GM23338 (cell line): ENCODE measurements around the gene SLC45A1. TPM values are rescaled to one million over a fixed set of nuclear protein-coding genes. Genes with fewer than 3 reads are reported as not detected.

Experiments used
- ATAC-seq: fragments of 200-7000 bp; cut with Tn5 transposase; 3 replicates; pipeline ENCODE4 v1.9.1; 2020
- DNase-seq: peaks from one replicate; pipeline ENCODE4 v3.0.0-alpha.2; 2015; ENCODE audit warnings: low spot score
- H2AFZ ChIP-seq: fragments of 200-600 bp; sonication (generic); 2 replicates; pipeline ENCODE4 v1.8.0; 2016; ENCODE audit warnings: antibody characterized with exemption, mild to moderate bottlenecking, moderate library complexity
- H3F3A ChIP-seq: fragments of 200-600 bp; sonication (generic); replicated peaks from 2 replicates; pipeline ENCODE4 v1.8.0; 2017; ENCODE audit warnings: antibody characterized with exemption, mixed run types, low read depth
- H3K27ac ChIP-seq: fragments of 200-600 bp; sonication (generic); 2 replicates; pipeline ENCODE4 v1.6.1; 2016; ENCODE audit warnings: low read depth
- H3K27me3 ChIP-seq: fragments of 200-600 bp; sonication (generic); 2 replicates; pipeline ENCODE4 v1.8.0; 2016; ENCODE audit warnings: mild to moderate bottlenecking, mixed run types, moderate library complexity; ENCODE audit not compliant: insufficient read depth
- H3K36me3 ChIP-seq: fragments of 200-600 bp; sonication (generic); 2 replicates; pipeline ENCODE4 v1.8.0; 2016; ENCODE audit warnings: mild to moderate bottlenecking; ENCODE audit not compliant: insufficient read depth
- H3K4me1 ChIP-seq: fragments of 200-600 bp; sonication (generic); 2 replicates; pipeline ENCODE4 v1.8.0; 2016; ENCODE audit warnings: mild to moderate bottlenecking, moderate library complexity; ENCODE audit not compliant: insufficient read depth
- H3K4me2 ChIP-seq: fragments of 200-600 bp; sonication (generic); 2 replicates; pipeline ENCODE4 v1.7.1; 2017; ENCODE audit warnings: mixed run types
- H3K4me3 ChIP-seq: fragments of 200-600 bp; sonication (generic); 2 replicates; pipeline ENCODE4 v1.6.1; 2016; ENCODE audit warnings: mixed run types
- H3K79me2 ChIP-seq: fragments of 200-600 bp; sonication (generic); replicated peaks from 2 replicates; pipeline ENCODE4 v1.8.0; 2017; ENCODE audit warnings: mild to moderate bottlenecking; ENCODE audit not compliant: insufficient read depth
- H3K9me2 ChIP-seq: fragments of 200-600 bp; sonication (generic); 2 replicates; pipeline ENCODE4 v1.8.0; 2017; ENCODE audit not compliant: insufficient read depth
- H4K20me1 ChIP-seq: fragments of 200-600 bp; sonication (generic); replicated peaks from 2 replicates; pipeline ENCODE4 v1.8.0; 2017; ENCODE audit warnings: mild to moderate bottlenecking; ENCODE audit not compliant: insufficient read depth
- H3K27ac Mint-ChIP-seq: 2 replicates; pipeline ENCODE4 v1.8.0; 2020; ENCODE audit warnings: inconsistent platforms, mild to moderate bottlenecking, moderate library complexity, mixed read lengths
- H3K27me3 Mint-ChIP-seq: 3 replicates; pipeline ENCODE4 v1.8.0; 2022; ENCODE audit warnings: low read depth, mild to moderate bottlenecking, moderate library complexity, mixed read lengths, inconsistent platforms; ENCODE audit not compliant: insufficient read depth, poor library complexity
- H3K36me3 Mint-ChIP-seq: 3 replicates; pipeline ENCODE4 v1.8.0; 2021; ENCODE audit warnings: low read depth, mild to moderate bottlenecking, inconsistent platforms, moderate library complexity, mixed read lengths
- H3K4me1 Mint-ChIP-seq: 3 replicates; pipeline ENCODE4 v1.8.0; 2020; ENCODE audit warnings: mild to moderate bottlenecking, inconsistent platforms, mixed read lengths
- H3K4me3 Mint-ChIP-seq: 3 replicates; pipeline ENCODE4 v1.8.0; 2021; ENCODE audit warnings: moderate library complexity, mild to moderate bottlenecking, inconsistent platforms, mixed read lengths
- H3K9me3 Mint-ChIP-seq: 3 replicates; pipeline ENCODE4 v1.8.0; 2020; ENCODE audit warnings: moderate library complexity, mild to moderate bottlenecking, inconsistent platforms, mixed read lengths
- ETS1 ChIP-seq: IDR thresholded peaks from 2 replicates; pipeline ENCODE4 v1.6.1; 2016; ENCODE audit warnings: antibody characterized with exemption
- EZH2phosphoT487 ChIP-seq: fragments of 200-600 bp; sonication (generic); IDR thresholded peaks from one replicate; pipeline ENCODE4 v1.8.1; 2018; ENCODE audit warnings: antibody characterized with exemption; ENCODE audit not compliant: unreplicated experiment
- ZNF462 ChIP-seq: fragments of 250-450 bp; sonication (Bioruptor Pico); IDR thresholded peaks from 2 replicates; pipeline ENCODE4 v1.5.0; 2020; ENCODE audit warnings: mild to moderate bottlenecking, moderate library complexity
- polyA plus RNA-seq: library from polyadenylated mRNA; unstranded; fragments of >200 nt; fragmentation: Nextera tagmentation; extraction: Ambion mirVana; gene quantifications from 2 replicates; pipeline ENCODE4 v1.2.1, GENCODE V29; 2016
- total RNA-seq: library from RNA; depleted of rRNA; stranded (reverse); fragments of >200 nt; shearing (Covaris generic); gene quantifications from 2 replicates; pipeline ENCODE4 v1.2.3, GENCODE V29; 2014
- TF ChIP-seq, protein P1 (sequence below): IDR thresholded peaks from one replicate; pipeline ENCODE4 v1.6.1; 2018; ENCODE audit warnings: antibody characterized with exemption; ENCODE audit not compliant: unreplicated experiment
- TF ChIP-seq, protein P2 (sequence below), 2 experiments: fragments of 200-600 bp in 1 of 2; sonication (generic) in 1 of 2; conservative IDR thresholded peaks; 2 replicates each; pipeline versions ENCODE4 v1.5.1 to v1.6.1; 2016 to 2017; ENCODE audit warnings: antibody characterized with exemption in 2 of 2, low read depth in 2 of 2, mild to moderate bottlenecking in 2 of 2, moderate library complexity in 1 of 2

The SLC45A1 gene
- total and polyA plus RNA-seq, 2 experiments from 2014 or later = 1.3 to 2.3 TPM

- TF ChIP-seq, protein P1, sequence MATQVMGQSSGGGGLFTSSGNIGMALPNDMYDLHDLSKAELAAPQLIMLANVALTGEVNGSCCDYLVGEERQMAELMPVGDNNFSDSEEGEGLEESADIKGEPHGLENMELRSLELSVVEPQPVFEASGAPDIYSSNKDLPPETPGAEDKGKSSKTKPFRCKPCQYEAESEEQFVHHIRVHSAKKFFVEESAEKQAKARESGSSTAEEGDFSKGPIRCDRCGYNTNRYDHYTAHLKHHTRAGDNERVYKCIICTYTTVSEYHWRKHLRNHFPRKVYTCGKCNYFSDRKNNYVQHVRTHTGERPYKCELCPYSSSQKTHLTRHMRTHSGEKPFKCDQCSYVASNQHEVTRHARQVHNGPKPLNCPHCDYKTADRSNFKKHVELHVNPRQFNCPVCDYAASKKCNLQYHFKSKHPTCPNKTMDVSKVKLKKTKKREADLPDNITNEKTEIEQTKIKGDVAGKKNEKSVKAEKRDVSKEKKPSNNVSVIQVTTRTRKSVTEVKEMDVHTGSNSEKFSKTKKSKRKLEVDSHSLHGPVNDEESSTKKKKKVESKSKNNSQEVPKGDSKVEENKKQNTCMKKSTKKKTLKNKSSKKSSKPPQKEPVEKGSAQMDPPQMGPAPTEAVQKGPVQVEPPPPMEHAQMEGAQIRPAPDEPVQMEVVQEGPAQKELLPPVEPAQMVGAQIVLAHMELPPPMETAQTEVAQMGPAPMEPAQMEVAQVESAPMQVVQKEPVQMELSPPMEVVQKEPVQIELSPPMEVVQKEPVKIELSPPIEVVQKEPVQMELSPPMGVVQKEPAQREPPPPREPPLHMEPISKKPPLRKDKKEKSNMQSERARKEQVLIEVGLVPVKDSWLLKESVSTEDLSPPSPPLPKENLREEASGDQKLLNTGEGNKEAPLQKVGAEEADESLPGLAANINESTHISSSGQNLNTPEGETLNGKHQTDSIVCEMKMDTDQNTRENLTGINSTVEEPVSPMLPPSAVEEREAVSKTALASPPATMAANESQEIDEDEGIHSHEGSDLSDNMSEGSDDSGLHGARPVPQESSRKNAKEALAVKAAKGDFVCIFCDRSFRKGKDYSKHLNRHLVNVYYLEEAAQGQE = no peak
These were observed 47.9 kb downstream of the SLC45A1 start (continued) for GRCh38 chr1:8365661-8366362.

DNA sequence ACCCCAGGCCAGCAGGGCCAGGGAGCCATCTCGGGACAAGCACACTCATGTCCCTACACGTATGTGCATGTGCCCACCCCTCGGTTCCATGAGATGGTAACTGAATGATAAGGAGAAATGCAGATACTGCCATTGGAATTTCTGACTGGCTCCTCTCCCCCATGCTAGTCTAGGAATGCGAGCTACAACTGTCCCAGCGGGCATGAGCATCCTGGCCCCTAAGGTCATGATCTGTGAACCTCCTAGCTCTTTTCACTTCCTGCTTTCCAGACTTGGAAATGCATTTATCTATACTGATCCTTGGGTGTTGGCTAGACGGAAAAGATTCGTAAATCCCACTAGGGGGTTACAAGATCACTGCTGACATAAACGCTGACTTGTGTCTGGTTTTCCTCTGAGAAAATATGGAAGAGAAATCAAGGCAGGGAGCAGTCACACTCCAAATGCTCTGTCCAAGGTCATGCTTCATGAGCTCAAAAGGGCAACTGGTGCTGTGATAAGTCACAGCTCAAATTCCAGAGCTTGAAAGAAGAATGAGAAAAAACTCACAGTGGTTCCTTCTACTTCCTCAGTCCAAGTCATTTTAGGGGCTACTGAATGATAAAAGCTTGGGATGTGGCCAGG lies 49.8 kb downstream of the SLC45A1 start:
- no peaks in the 10 kb centered on the region; the same call in 1 of the 2 replicates for H3K36me3 ChIP-seq
- H3K9me3 Mint-ChIP-seq = no peaks in the 10 kb centered on the region
- peaks cover 68% of the 10 kb centered on the region for H3K79me2 ChIP-seq
- H3K9me2 ChIP-seq = no peaks in the 10 kb centered on the region
- H3K4me1 ChIP-seq = peaks cover 42% of the 10 kb centered on the region
- H3F3A ChIP-seq = no peaks in the 10 kb centered on the region
- H3K4me3 ChIP-seq = no peak overlapping the region
- ATAC-seq (no peak), DNase-seq (no peak)
- H3K36me3 Mint-ChIP-seq = peaks cover 31% of the 10 kb centered on the region
- no peak overlapping the region for H2AFZ ChIP-seq
- peak overlapping the region; percentile 87 for H3K27ac Mint-ChIP-seq
- 0 out of 2 replicates have a peak overlapping the region, but pooled peaks have one; percentile 16 for H3K4me2 ChIP-seq
- H3K27me3 ChIP-seq = no peaks in the 10 kb centered on the region
- peaks cover 15% of the 10 kb centered on the region for H3K27me3 Mint-ChIP-seq
- H4K20me1 ChIP-seq = peaks cover 17% of the 10 kb centered on the region
- peaks cover 60% of the 10 kb centered on the region for H3K4me1 Mint-ChIP-seq
- peak overlapping the region; percentile 85; the same call in 1 of the 2 replicates for H3K27ac ChIP-seq
- H3K4me3 Mint-ChIP-seq = no peak overlapping the region
- TF ChIP-seq, protein P2, sequence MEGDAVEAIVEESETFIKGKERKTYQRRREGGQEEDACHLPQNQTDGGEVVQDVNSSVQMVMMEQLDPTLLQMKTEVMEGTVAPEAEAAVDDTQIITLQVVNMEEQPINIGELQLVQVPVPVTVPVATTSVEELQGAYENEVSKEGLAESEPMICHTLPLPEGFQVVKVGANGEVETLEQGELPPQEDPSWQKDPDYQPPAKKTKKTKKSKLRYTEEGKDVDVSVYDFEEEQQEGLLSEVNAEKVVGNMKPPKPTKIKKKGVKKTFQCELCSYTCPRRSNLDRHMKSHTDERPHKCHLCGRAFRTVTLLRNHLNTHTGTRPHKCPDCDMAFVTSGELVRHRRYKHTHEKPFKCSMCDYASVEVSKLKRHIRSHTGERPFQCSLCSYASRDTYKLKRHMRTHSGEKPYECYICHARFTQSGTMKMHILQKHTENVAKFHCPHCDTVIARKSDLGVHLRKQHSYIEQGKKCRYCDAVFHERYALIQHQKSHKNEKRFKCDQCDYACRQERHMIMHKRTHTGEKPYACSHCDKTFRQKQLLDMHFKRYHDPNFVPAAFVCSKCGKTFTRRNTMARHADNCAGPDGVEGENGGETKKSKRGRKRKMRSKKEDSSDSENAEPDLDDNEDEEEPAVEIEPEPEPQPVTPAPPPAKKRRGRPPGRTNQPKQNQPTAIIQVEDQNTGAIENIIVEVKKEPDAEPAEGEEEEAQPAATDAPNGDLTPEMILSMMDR (conservative IDR thresholded peaks at IDR 0.05; ENCODE audit: low read depth in 2 of 2) = no peak
- TF ChIP-seq ZNF462 (CRISPR knock-in tag) (no peak), EZH2phosphoT487 (no peak), ETS1 (no peak)
- TF ChIP-seq, protein P1 = no peak
